Nucleus accumbens (tissue), 56 donors: Measurements from ENCODE around the gene GGT5.
"Not testable (repeated sequence)": the region's sequence is repeated elsewhere in the genome, so short reads cannot be mapped to it uniquely, and the experiment has no call there.

Experiments used
- DNase-seq, 56 donors: peaks; one replicate each; lab custom pipeline; 2025; lab: John Stamatoyannopoulos, UW

Gene GGT5

GRCh38 chr22:24233816-24234215 is 11.1 kb downstream of the GGT5 start:
- DNase-seq, result no peak

DNA sequence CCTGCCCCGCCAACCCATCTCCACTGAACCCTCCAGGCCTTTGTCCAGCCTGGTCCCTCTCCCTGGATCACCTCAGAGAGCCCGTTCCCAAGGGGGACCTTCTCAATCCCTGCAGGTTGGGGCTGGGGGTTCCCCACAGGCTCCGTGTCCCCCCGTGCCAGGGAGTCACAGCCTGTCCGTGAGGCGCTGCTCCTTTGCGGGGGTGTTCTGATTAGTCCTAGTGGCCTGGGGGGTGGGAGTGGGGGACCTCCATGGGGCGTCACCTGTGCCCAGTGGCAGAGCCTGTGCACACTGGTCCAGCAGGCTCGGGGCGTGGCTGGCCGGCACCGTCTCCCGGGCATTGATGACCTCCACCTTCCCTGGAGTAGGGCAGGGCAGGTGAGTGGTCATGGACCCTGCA is 11.6 kb downstream of the GGT5 start:
- DNase-seq, result no peak

DNA sequence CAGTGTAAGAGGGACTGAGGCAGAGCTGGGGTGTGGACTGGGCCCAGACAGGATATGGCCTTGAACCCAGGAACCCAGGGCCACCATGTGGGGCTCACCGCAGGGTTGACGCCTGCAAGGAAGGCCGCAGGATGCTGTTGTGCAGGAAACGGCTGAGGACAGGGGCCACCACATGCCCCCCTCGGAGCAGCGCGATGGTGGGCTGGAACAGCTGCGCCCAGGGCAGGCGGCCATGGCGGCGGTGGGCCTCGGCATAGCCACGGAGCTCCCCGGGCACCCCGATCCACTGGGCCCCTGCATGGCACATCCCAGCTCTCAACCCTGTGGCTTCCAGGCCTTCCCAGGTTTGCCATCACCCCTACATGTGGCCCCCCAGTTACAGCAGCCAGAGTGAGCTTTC is 12.2 kb downstream of the GGT5 start:
- no peak for DNase-seq

DNA sequence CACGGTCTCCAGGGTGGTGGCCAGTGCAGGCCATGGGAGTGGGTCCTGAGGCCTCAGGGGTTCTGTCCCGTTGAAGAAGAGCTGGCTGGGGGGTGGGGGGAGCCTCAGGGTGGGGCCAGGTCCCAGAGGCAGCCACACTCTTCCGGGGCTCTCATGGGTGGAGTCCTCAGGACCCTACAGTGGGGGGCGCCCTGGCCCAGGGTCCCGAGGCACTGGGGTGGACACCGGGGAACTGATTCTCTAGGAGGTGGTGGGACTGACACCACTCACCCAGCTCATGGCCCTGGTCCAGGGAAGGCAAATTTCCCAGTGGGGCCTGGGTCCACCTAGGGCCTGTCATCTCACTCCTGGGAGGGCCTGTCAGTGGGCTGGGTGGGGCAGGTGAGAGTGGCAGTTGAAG is 12.8 kb downstream of the GGT5 start:
- no peak for DNase-seq

GRCh38 chr22:24231706-24232105 is 13.2 kb downstream of the GGT5 start:
- DNase-seq, result no peak

- DNase-seq, result peak in 2 of 56 donors; percentile 14 to 30
These were observed 13.8 kb downstream of the GGT5 start for GRCh38 chr22:24230911-24231656.

DNA sequence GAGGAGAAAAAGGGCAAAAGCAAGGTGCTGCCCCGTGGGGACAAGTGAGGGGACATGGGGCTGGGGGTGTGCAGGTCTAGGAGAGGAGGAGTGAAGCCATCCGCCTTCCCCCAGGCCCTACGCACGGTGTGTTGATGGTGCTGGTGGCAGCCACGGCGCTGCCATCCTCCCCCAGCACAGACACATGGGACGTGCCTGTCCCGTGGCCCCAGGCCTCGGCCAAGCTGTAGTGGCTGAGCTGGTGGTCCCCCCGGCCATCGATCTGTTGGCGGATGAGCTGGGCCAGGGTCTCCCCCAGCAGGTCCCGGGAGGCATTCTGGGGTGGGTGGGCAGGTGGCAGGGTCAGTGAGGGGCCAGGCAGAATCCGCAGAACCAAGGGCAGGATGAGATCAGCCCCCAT is 18.9 kb downstream of the GGT5 start:
- DNase-seq, result no peak

DNA sequence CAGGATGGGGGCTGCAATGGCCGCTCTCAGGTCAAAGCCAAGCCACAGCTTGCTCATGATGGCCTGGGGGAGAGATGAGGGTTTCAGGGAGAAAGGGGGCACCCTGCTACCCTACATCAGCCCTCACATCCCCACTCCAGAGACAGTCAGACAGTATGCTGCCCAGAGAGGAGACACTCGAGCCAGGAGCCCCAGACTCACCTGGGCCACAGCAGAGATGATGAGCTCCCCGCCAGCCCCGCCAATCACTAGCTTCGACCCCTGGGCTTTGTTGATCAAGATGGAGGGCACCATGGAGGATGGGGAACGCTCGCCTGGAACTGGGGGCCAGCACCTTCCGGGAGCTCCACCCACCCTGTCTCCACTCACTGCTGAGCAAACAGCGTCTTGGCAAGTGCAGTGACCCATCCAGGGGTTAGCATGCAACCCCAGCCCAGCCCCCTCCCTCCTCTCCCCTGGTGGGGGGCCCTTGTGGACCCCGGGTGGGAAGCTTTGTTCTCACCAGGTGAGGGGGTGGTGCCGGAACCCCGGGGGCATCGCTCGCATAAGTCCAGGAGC is 19.8 kb downstream of the GGT5 start:
- DNase-seq, result no peak

DNA sequence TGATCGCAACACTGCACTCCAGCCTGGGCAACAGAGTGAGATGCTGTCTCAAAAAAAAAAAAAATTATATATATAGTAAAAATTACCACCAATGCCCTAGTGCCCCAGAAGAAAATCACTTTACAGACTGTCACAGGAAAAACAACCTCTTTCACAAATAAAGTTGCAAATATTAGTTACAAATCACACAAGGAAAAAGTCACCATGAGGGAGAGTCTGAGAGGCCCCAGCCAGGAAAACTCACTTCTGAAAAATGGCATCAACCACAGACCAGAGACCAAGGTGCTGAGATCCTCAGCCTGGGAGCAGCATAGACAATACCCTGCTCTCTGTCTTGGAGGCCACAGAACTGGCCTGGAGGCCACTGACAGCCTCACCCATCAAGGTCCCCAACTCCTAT is 20.4 kb downstream of the GGT5 start:
- no peak for DNase-seq

- DNase-seq, result no peak
These were observed 25.1 kb downstream of the GGT5 start for GRCh38 chr22:24219750-24220149.

- no peak for DNase-seq
These were observed 27.5 kb downstream of the GGT5 start for GRCh38 chr22:24217384-24217783.

DNA sequence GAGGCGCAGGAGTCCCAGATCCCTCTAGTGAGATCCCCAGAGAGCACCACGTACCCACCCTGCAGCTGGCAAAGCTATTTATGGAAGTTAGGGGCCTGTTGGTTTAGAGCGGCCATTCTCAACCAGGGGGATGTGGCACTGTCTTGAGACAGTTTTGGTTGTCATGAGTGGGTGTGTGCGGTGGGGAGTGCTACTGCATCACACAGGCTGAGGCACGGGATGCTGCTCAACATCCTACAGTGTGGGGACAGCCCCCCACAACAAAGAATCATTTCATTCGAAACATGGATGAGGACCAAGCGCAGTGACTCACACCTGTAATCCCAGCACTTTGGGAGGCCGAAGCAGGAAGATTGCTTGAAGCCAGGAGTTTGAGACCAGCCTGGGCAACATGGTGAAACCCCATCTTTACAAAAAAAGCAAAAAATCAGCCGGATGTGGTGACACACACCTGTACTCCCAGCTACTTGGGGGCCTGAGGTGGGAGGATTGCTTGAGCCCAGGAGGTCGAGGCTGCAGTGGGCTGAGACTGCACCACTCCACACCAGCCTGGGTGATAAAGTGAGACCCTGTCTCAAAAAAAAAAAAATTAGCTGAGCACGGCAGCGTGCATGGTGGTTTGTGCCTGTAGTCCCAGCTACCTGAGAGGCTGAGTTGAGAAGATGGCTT is 28.2 kb downstream of the GGT5 start:
- DNase-seq, result no peak

GRCh38 chr22:24214467-24215285 is 30.2 kb downstream of the GGT5 start:
- DNase-seq, result no peak

- DNase-seq, result not testable (repeated sequence)
These were observed 31.8 kb downstream of the GGT5 start for GRCh38 chr22:24213111-24213510.

DNA sequence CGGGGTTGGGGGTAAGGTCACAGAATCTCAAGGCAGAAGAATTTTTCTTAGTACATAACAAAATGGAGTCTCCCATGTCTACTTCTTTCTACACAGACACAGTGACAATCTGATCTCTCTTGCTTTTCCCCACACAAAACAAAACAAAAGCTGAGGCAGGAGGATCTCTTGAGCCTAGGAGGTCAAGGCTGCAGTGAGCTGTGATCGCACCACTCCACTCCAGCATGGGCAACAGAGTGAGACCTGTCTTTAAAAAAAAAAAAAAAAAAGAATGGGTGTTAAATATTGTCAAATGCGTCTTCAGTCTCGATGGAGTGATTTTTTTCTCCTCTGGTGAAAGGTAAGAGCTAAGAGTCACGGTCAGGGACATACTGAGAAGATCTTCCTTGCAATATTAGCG is 33.2 kb downstream of the GGT5 start:
- not testable (repeated sequence) for DNase-seq

GRCh38 chr22:24210409-24210808 is 34.5 kb downstream of the GGT5 start:
- DNase-seq, result not testable (repeated sequence)

- no peak for DNase-seq
These were observed 35.2 kb downstream of the GGT5 start for GRCh38 chr22:24209687-24210086.

- DNase-seq, result no peak
These were observed 35.9 kb downstream of the GGT5 start for GRCh38 chr22:24209016-24209415.

DNA sequence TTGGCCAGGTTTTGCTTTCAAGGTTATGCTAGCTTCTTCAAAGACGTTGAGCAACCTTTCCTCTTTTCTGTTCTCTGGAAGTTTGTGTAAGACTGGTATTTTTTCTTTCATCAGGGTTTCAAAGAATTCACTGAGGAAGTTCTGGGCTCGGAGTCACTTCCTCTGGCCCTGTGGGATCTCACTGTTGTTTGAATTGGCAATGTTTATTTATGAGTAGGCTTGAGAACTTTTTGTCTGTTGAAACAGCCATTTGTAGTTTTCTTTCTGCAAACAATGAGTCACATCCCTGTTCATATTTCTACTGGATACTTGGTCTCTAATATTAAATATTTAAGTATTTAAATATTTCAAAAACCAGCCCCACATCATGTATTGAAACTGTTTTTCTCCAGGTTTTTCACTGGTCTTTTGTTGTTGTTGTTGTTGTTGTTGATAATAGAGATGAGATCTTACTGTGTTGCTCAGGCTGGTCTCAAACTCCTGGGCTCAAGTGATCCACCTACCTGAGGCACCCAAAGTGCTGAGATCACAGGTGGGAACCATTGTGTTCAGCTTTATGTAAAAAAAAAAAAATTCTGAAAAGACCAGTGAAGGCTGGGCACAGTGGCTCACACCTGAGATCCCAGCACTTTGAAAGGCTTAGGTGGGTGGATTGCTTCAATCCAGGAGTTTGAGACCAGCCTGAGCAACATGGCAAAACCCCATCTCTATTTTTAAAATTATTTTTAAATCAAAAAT is 36.7 kb downstream of the GGT5 start:
- DNase-seq, result peak in 1 of 56 donors; percentile 11

DNA sequence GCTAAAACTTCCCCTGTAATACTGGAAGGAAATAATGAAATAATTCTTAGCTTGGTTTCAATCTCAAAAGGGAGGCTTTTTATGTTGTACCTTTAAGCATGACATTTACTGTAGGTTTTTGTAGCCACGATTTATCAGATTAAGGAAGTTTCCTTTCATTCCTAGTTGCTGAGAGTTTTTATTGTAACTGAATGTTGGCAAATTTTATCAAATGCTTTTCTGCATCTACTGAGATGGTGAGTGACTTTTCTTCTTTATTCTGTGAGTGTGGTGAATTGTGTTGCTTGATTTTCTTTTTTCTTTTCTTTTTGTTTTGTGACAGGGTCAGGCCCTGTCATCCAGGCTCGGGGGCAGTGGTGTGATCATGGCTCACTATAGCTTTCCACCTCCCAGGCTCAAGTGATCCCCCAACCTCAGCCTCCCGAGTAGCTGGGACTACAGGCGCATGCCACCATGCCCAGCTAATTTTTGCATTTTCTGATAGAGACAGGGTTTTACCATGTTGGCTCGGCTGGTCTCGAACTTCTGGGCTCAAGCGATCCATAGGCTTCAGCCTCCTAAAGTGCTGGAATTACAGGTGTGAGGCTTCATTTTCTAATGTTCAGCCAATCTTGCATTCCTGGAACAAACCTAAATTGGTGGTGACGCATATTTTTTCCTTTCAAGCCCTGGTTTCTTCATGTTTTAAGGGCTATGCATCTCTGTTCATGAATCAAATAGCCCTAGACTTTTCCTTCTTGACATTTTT is 37.4 kb downstream of the GGT5 start:
- no peak for DNase-seq
